ENCODE measurements around the gene SMTN.

SMTN gene

DNA sequence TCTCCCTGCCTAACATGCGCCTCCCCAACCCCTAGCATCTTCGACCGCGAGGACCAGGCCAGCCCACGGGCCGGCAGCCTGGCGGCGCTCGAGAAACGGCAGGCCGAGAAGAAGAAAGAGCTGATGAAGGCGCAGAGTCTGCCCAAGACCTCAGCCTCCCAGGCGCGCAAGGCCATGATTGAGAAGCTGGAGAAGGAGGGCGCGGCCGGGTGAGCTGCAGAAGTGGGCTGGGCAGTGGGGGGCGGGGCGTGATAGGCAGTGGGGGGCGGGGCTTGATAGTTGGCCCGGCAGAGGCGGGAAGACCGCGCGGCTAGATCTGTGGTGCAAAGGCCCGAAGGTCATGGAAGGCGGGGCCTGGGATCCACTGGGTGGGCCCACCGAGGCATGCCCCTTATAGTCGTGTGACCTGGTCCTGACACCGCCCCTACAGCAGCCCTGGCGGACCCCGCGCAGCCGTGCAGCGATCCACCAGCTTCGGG is 17.6 kb downstream of the SMTN start:
- no CpG with 5 or more reads among the region's 36 CpGs for WGBS (ENCODE audit: insufficient coverage, insufficient read length)
- Histone ChIP-seq H3K27ac (ENCODE audit: low read length) (no peak overlapping the region), H3K27me3 (ENCODE audit: control insufficient read depth, insufficient read depth, low read length) (no peaks in the 10 kb centered on the region), H3K4me1 (ENCODE audit: control insufficient read depth, insufficient read depth, low read length) (peaks cover 5% of the 10 kb centered on the region), H3K36me3 (ENCODE audit: control insufficient read depth, insufficient read depth, low read length) (no peaks in the 10 kb centered on the region), H3K9me3 (ENCODE audit: control insufficient read depth, insufficient read depth, low read length) (no peaks in the 10 kb centered on the region), H3K4me3 (ENCODE audit: low read length) (no peak overlapping the region; the same call in 1 of the 2 replicates)
- DNase-seq (ENCODE audit: low read depth, low spot score), result no peak

DNA sequence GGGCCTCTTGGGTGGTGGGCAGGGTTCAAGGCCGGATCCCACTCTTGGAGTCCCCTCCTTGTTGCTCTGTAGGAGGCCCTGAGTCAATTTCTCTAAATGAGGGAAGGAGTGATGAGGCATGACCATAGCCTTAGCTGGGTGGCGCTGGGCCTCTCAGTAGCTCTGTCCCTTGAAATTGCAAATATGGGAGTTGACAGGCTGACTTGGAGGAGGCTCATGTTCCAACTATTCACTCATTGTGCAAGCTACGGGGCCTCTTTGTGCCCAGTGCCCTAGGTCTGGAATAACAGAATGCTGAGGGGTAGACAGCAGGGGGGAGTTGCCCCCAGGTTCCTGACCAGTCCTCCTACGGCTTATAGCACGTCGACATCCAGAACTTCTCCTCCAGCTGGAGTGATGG is 18.3 kb downstream of the SMTN start:
- H3K36me3 ChIP-seq (ENCODE audit: control insufficient read depth, insufficient read depth, low read length), result no peaks in the 10 kb centered on the region

DNA sequence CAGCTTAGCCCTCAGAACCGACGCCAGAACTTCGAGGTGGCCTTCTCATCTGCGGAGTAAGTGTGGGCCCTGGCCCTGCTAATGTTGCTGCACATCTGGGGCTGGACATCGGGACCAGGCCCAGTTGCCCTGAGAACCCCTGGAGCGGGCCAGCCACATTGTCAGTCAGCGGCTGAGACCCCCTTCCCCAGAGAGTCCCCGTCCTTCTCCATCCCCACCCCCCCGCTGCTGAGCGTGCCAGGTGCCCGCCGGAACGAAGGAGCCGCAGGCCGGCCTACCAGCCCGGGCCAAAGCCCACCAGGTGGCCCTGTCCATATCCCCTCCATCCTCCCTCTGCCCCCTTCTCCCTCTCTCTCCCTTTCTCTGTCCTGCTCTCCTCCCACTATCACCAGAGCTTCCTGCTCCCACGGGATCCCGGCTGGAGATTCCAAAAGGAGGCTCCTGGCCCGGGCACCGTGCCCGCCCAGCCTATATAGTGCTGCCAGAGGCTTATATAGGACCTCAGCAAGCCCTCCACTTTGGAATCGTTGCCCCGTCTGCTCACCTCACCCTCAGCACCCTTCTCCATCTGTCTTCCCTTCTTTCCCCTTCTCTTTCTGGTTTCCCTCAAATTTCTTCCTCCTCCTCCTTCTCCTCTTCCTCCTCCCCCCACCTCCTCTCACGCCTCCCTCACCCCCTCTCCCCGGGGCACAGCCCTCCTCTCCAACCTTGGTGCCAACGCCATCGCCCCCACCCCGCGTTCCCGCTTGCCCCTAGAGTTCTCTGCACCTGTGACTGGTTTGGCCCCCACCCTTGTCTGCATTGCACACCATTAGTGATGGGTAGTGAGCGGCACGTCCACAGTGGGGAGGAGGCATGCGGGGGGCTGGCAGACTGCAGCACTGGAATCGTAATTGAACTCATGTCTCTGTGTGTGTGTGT is 19.0 kb downstream of the SMTN start:
- 100% methylated on average over 1 of the region's 34 CpGs for WGBS (ENCODE audit: insufficient coverage, insufficient read length)
- Histone ChIP-seq H3K27me3 (ENCODE audit: control insufficient read depth, insufficient read depth, low read length) (no peaks in the 10 kb centered on the region; the same call in 1 of the 2 replicates), H3K9me3 (ENCODE audit: control insufficient read depth, insufficient read depth, low read length) (no peaks in the 10 kb centered on the region), H3K36me3 (ENCODE audit: control insufficient read depth, insufficient read depth, low read length) (no peaks in the 10 kb centered on the region), H3K27ac (ENCODE audit: low read length) (no peak overlapping the region), H3K4me3 (ENCODE audit: low read length) (no peak overlapping the region), H3K4me1 (ENCODE audit: control insufficient read depth, insufficient read depth, low read length) (peaks cover 5% of the 10 kb centered on the region)
- DNase-seq (ENCODE audit: low read depth, low spot score), result no peak

More for the DNA sequence above, 18.3 kb downstream of the SMTN start:
- H3K27ac ChIP-seq (ENCODE audit: low read length), result no peak overlapping the region
- DNase-seq (ENCODE audit: low read depth, low spot score), result no peak
- peaks cover 5% of the 10 kb centered on the region for H3K4me1 ChIP-seq (ENCODE audit: control insufficient read depth, insufficient read depth, low read length)
- no CpG with 5 or more reads among the region's 6 CpGs for WGBS (ENCODE audit: insufficient coverage, insufficient read length)
- no peak overlapping the region for H3K4me3 ChIP-seq (ENCODE audit: low read length)
- H3K9me3 ChIP-seq (ENCODE audit: control insufficient read depth, insufficient read depth, low read length), result no peaks in the 10 kb centered on the region
- H3K27me3 ChIP-seq (ENCODE audit: control insufficient read depth, insufficient read depth, low read length), result no peaks in the 10 kb centered on the region

DNA sequence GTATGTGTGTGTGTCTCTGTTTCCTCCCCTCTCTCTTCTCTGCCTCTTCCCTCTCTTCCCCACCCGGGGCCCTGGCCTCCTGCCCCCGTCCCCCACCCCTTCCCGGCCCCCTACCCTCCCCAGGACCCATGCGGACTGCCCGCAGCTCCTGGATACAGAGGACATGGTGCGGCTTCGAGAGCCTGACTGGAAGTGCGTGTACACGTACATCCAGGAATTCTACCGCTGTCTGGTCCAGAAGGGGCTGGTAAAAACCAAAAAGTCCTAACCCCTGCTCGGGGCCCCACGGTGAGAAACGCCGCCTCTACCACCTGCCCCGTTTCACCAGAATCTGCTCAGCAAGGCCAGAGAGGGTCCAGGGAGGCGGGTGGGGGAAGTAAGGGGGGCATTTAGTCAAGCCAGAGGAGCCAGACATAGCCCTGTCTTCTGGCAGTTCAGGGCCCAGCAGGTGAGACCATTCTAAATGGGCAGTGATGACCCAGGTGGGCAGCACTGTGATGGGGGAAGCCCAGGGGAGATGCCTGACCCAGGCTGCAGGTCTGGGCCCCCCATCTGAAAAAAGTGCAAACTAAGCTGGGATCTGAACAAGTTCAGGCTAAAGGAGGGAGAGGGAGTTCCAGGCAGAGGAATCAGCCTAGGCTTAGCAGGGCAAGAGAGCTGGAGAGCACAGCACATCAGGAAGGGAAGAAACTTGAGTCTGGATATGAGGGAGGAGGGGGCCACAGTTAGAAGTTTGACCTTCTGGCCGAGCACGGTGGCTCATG is 19.8 kb downstream of the SMTN start:
- no peak for DNase-seq (ENCODE audit: low read depth, low spot score)
- Histone ChIP-seq H3K9me3 (ENCODE audit: control insufficient read depth, insufficient read depth, low read length) (no peaks in the 10 kb centered on the region), H3K27ac (ENCODE audit: low read length) (no peak overlapping the region), H3K4me1 (ENCODE audit: control insufficient read depth, insufficient read depth, low read length) (peaks cover 8% of the 10 kb centered on the region), H3K36me3 (ENCODE audit: control insufficient read depth, insufficient read depth, low read length) (no peaks in the 10 kb centered on the region), H3K4me3 (ENCODE audit: low read length) (no peak overlapping the region), H3K27me3 (ENCODE audit: control insufficient read depth, insufficient read depth, low read length) (peaks cover 2% of the 10 kb centered on the region; the same call in 1 of the 2 replicates)
- WGBS (ENCODE audit: insufficient coverage, insufficient read length), result no CpG with 5 or more reads among the region's 18 CpGs

DNA sequence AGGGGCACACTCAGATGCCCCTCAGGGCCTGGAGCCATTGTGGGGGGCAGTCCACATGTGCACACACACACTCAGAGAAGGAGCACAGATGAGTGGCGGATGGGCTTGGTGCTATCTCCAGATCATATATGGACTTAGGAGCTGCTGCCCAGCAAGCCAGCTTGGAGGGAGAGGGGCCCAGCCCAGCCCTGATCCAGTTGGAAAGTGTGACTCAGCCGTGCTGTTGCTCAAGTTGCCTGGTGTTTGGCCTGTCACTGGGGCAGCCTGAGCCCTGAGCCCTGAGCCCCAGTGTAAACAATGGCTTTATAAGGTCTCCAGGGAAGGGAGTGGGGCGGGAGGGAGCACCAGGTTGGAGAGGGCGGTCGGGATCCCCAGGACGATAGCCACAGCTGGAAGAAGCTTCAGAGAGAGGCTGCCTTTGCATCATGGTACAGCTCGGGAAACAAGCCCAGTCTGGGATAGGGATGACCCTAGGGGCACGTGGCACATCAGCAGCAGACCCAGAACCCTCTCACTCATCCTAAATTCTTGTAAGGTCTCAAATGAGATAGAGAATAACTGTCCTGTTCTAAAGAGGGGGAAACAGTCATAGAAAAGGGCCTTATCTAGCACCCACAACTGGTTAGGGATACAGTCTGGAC is 21.4 kb downstream of the SMTN start:
- no peaks in the 10 kb centered on the region for H3K9me3 ChIP-seq (ENCODE audit: control insufficient read depth, insufficient read depth, low read length)
- H3K27ac ChIP-seq (ENCODE audit: low read length), result no peak overlapping the region
- no peak overlapping the region for H3K4me3 ChIP-seq (ENCODE audit: low read length)
- WGBS (ENCODE audit: insufficient coverage, insufficient read length), result no CpG with 5 or more reads among the region's 8 CpGs
- H3K4me1 ChIP-seq (ENCODE audit: control insufficient read depth, insufficient read depth, low read length), result peaks cover 6% of the 10 kb centered on the region
- no peaks in the 10 kb centered on the region for H3K36me3 ChIP-seq (ENCODE audit: control insufficient read depth, insufficient read depth, low read length)
- DNase-seq (ENCODE audit: low read depth, low spot score), result no peak
- peaks cover 10% of the 10 kb centered on the region; the same call in 1 of the 2 replicates for H3K27me3 ChIP-seq (ENCODE audit: control insufficient read depth, insufficient read depth, low read length)

DNA sequence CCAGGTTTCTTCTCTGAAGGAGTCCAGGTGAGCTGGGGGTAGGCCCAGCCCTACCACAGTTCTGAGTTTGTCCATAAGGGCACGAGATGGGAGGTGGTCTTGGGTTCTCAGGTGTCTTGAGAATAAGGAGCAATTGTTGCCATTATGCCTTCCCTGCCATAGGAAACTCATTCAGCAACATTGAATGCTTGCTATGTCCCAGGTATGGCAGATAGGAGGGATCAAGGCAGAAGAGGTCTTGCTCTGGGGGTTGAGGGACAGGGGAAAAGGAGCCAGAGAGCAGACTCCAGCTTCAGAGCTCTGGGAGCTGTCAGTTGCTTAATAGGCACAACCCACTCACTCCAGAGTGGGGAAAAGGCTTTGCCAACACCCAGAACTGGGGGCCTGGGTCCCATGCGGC is 22.0 kb downstream of the SMTN start:
- Histone ChIP-seq H3K27ac (ENCODE audit: low read length) (no peak overlapping the region), H3K9me3 (ENCODE audit: control insufficient read depth, insufficient read depth, low read length) (no peaks in the 10 kb centered on the region), H3K27me3 (ENCODE audit: control insufficient read depth, insufficient read depth, low read length) (peaks cover 10% of the 10 kb centered on the region; the same call in 1 of the 2 replicates), H3K4me3 (ENCODE audit: low read length) (no peak overlapping the region), H3K36me3 (ENCODE audit: control insufficient read depth, insufficient read depth, low read length) (no peaks in the 10 kb centered on the region), H3K4me1 (ENCODE audit: control insufficient read depth, insufficient read depth, low read length) (peaks cover 7% of the 10 kb centered on the region)
- DNase-seq (ENCODE audit: low read depth, low spot score), result no peak
- no CpG with 5 or more reads among the region's 2 CpGs for WGBS (ENCODE audit: insufficient coverage, insufficient read length)

DNA sequence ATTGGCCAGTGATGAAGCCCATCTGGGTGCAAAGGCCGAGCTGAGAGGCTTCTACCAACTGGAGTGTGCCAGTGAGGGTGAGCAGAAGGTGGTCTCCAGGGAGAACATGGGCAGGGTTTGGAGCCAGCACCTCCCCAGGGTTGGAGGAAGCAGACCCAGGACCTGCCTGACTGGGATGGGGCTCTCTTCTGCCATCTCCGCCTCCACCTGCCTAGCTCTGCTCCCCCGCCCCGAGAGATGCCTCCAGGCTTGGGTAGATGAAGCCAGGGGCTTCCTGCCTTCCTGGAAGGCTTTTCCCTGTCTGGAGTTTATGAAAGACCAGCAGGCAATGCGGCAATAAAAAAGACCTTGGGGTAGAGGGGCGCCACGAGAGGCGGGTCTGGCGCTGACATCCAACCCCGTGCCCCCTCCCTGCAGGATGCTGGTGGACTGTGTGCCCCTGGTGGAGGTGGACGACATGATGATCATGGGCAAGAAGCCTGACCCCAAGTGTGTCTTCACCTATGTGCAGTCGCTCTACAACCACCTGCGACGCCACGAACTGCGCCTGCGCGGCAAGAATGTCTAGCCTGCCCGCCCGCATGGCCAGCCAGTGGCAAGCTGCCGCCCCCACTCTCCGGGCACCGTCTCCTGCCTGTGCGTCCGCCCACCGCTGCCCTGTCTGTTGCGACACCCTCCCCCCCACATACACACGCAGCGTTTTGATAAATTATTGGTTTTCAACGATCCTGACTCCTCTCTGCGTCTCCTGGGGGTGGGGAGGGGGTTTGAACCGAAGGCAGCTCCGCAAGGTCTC is 23.0 kb downstream of the SMTN start:
- no peak overlapping the region for H3K27ac ChIP-seq (ENCODE audit: low read length)
- no CpG with 5 or more reads among the region's 33 CpGs for WGBS (ENCODE audit: insufficient coverage, insufficient read length)
- H3K4me3 ChIP-seq (ENCODE audit: low read length), result no peak overlapping the region
- no peak for DNase-seq (ENCODE audit: low read depth, low spot score)
- peaks cover 4% of the 10 kb centered on the region; the same call in 1 of the 2 replicates for H3K4me1 ChIP-seq (ENCODE audit: control insufficient read depth, insufficient read depth, low read length)
- no peaks in the 10 kb centered on the region for H3K9me3 ChIP-seq (ENCODE audit: control insufficient read depth, insufficient read depth, low read length)
- H3K27me3 ChIP-seq (ENCODE audit: control insufficient read depth, insufficient read depth, low read length), result peaks cover 10% of the 10 kb centered on the region; the same call in 1 of the 2 replicates
- H3K36me3 ChIP-seq (ENCODE audit: control insufficient read depth, insufficient read depth, low read length), result no peaks in the 10 kb centered on the region

DNA sequence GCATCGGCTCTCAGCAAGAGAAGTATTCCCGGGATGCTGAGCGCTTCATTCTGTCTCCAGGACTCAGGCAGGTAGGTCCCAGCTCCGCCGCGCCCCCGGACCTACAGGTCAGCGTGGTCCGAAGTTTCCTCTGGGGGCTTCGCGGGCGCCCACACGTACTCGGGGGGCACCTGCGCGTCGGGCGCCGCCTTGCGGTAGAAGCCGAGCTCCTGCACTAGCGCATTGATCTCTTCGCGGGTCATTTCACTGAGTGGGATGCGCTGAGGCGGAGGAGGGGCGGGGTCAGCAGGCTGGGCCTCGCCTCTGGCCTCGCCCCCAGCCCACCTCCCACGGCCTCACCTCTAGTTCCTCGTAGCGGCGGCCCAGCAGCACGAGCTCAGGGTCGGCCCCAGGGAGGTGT is 23.8 kb downstream of the SMTN start:
- no peak for DNase-seq (ENCODE audit: low read depth, low spot score)
- H3K27ac ChIP-seq (ENCODE audit: low read length), result no peak overlapping the region
- no peaks in the 10 kb centered on the region for H3K36me3 ChIP-seq (ENCODE audit: control insufficient read depth, insufficient read depth, low read length)
- no CpG with 5 or more reads among the region's 35 CpGs for WGBS (ENCODE audit: insufficient coverage, insufficient read length)
- peaks cover 10% of the 10 kb centered on the region; the same call in 1 of the 2 replicates for H3K27me3 ChIP-seq (ENCODE audit: control insufficient read depth, insufficient read depth, low read length)
- H3K4me3 ChIP-seq (ENCODE audit: low read length), result no peak overlapping the region
- H3K9me3 ChIP-seq (ENCODE audit: control insufficient read depth, insufficient read depth, low read length), result no peaks in the 10 kb centered on the region
- H3K4me1 ChIP-seq (ENCODE audit: control insufficient read depth, insufficient read depth, low read length), result 0 out of 2 replicates have a peak, but pooled peaks cover 4% of the 10 kb centered on the region

DNA sequence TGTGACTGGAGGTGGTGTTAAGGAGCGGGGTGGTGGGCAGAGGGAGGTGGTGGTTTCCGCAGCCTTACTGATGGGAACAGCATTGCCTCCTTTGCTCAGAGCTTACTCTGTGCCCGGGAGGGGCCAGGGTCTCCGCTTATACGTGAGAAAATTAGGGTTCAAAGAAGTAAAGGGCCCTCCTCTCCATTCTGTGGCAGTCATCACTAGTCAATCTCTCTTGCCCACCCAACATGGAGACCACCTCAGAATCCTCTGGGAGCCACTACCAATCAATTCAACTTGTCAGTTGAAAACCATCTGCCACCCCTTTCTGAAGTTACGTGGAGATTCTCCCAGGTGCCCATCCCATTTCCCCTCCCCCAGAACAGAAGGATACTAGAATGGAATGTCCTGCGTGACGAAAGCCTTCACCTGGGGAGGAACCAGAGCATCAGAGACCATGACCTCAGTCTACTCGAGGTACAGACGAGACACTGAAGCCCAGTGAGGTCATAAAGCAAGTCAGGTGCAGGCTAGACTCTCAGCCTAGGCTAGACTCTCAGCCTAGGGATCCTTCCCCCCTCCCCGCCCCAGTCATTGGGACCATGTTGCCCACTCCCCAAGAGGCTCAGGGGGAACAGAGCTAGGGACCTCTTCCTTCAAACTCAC is 24.3 kb downstream of the SMTN start:
- H3K27me3 ChIP-seq (ENCODE audit: control insufficient read depth, insufficient read depth, low read length), result peaks cover 10% of the 10 kb centered on the region; the same call in 1 of the 2 replicates
- H3K36me3 ChIP-seq (ENCODE audit: control insufficient read depth, insufficient read depth, low read length), result no peaks in the 10 kb centered on the region
- no peaks in the 10 kb centered on the region for H3K9me3 ChIP-seq (ENCODE audit: control insufficient read depth, insufficient read depth, low read length)
- H3K4me1 ChIP-seq (ENCODE audit: control insufficient read depth, insufficient read depth, low read length), result 0 out of 2 replicates have a peak, but pooled peaks cover 4% of the 10 kb centered on the region
- no peak overlapping the region for H3K27ac ChIP-seq (ENCODE audit: low read length)
- H3K4me3 ChIP-seq (ENCODE audit: low read length), result no peak overlapping the region
- no peak for DNase-seq (ENCODE audit: low read depth, low spot score)
- no CpG with 5 or more reads among the region's 11 CpGs for WGBS (ENCODE audit: insufficient coverage, insufficient read length)
